Type B pancreatic cell (in vitro differentiated cells): ENCODE results near the gene ZNF76. TPM values are rescaled to one million over a fixed set of nuclear protein-coding genes. Genes with fewer than 3 reads are reported as not detected.
A peak's percentile ranks its signal among the peaks of the same experiment; 100 is the strongest.

Experiments used
- DNase-seq: peaks from one replicate; pipeline ENCODE4 v3.0.0; 2021; ENCODE audit warnings: mixed read lengths; ENCODE audit not compliant: unreplicated experiment; ENCODE audit errors: extremely low spot score
- H3K27ac Mint-ChIP-seq: 2 replicates; pipeline ENCODE4 v1.8.0; 2021; ENCODE audit warnings: mild to moderate bottlenecking, mixed read lengths
- H3K27me3 Mint-ChIP-seq: 2 replicates; pipeline ENCODE4 v1.8.0; 2021; ENCODE audit warnings: mixed read lengths
- H3K36me3 Mint-ChIP-seq: 2 replicates; pipeline ENCODE4 v1.8.0; 2021; ENCODE audit warnings: mixed read lengths
- H3K4me1 Mint-ChIP-seq: one replicate; pipeline ENCODE4 v1.8.0; 2021; ENCODE audit warnings: mixed read lengths; ENCODE audit not compliant: unreplicated experiment
- H3K4me3 Mint-ChIP-seq: 2 replicates; pipeline ENCODE4 v1.8.0; 2021; ENCODE audit warnings: mild to moderate bottlenecking, mixed read lengths
- H3K9me3 Mint-ChIP-seq: 2 replicates; pipeline ENCODE4 v1.8.0; 2021; ENCODE audit warnings: mixed read lengths
- CTCF ChIP-seq: fragments of 200-600 bp; sonication (generic); conservative IDR thresholded peaks from 2 replicates; pipeline ENCODE4 v1.5.0; 2021; ENCODE audit warnings: antibody characterized with exemption, mild to moderate bottlenecking
- total RNA-seq: library from RNA; stranded (reverse); gene quantifications from 2 replicates; pipeline ENCODE4 v1.2.1, GENCODE V29; 2021; ENCODE audit warnings: low replicate concordance

ZNF76 gene
- total RNA-seq, 1 donor from 2014 or later, result 37.3 TPM

GRCh38 chr6:35243386-35243958 lies 16.1 kb upstream of the ZNF76 start:
- TF ChIP-seq CTCF, result no peak
- H3K4me1 Mint-ChIP-seq, result peaks cover 20% of the 10 kb centered on the region
- no peaks in the 10 kb centered on the region for H3K27me3 Mint-ChIP-seq
- H3K4me3 Mint-ChIP-seq, result no peak overlapping the region
- H3K36me3 Mint-ChIP-seq, result peaks cover 20% of the 10 kb centered on the region
- H3K27ac Mint-ChIP-seq, result no peak overlapping the region
- no peak for DNase-seq
- H3K9me3 Mint-ChIP-seq, result no peaks in the 10 kb centered on the region

- no peak overlapping the region for H3K27ac Mint-ChIP-seq
- TF ChIP-seq CTCF, result no peak
- peaks cover 18% of the 10 kb centered on the region for H3K36me3 Mint-ChIP-seq
- H3K9me3 Mint-ChIP-seq, result no peaks in the 10 kb centered on the region
- H3K4me3 Mint-ChIP-seq, result no peak overlapping the region
- peaks cover 11% of the 10 kb centered on the region for H3K4me1 Mint-ChIP-seq
- DNase-seq, result no peak
- no peaks in the 10 kb centered on the region for H3K27me3 Mint-ChIP-seq
Observed at GRCh38 chr6:35244551-35244950, 15.0 kb upstream of the ZNF76 start.

GRCh38 chr6:35247642-35248231 lies 11.8 kb upstream of the ZNF76 start:
- H3K4me3 Mint-ChIP-seq, result no peak overlapping the region
- H3K9me3 Mint-ChIP-seq, result no peaks in the 10 kb centered on the region
- no peak overlapping the region for H3K27ac Mint-ChIP-seq
- H3K4me1 Mint-ChIP-seq, result peaks cover 6% of the 10 kb centered on the region
- no peak for TF ChIP-seq CTCF
- H3K36me3 Mint-ChIP-seq, result peaks cover 20% of the 10 kb centered on the region
- no peak for DNase-seq
- no peaks in the 10 kb centered on the region for H3K27me3 Mint-ChIP-seq

GRCh38 chr6:35248300-35248699 lies 11.2 kb upstream of the ZNF76 start:
- Mint-ChIP-seq H3K27ac (peak overlapping the region; percentile 14), H3K4me3 (no peak overlapping the region), H3K4me1 (peaks cover 6% of the 10 kb centered on the region), H3K27me3 (no peaks in the 10 kb centered on the region), H3K36me3 (peaks cover 20% of the 10 kb centered on the region), H3K9me3 (no peaks in the 10 kb centered on the region)
- no peak for DNase-seq
- no peak for TF ChIP-seq CTCF

GRCh38 chr6:35248965-35249364 lies 10.6 kb upstream of the ZNF76 start:
- TF ChIP-seq CTCF, result no peak
- DNase-seq, result no peak
- H3K4me3 Mint-ChIP-seq, result no peak overlapping the region
- H3K4me1 Mint-ChIP-seq, result peaks cover 6% of the 10 kb centered on the region
- H3K36me3 Mint-ChIP-seq, result peaks cover 20% of the 10 kb centered on the region
- H3K27ac Mint-ChIP-seq, result peak overlapping the region; percentile 14
- H3K27me3 Mint-ChIP-seq, result no peaks in the 10 kb centered on the region
- no peaks in the 10 kb centered on the region for H3K9me3 Mint-ChIP-seq
